AG08396 (cell line): ENCODE results near the gene GEMIN5.
A peak's percentile ranks its signal among the peaks of the same experiment; 100 is the strongest.

Experiments used
- DNase-seq: peaks from one replicate; pipeline ENCODE4 v3.0.0; 2012; ENCODE audit warnings: low spot score, mixed read lengths

Gene GEMIN5

DNA sequence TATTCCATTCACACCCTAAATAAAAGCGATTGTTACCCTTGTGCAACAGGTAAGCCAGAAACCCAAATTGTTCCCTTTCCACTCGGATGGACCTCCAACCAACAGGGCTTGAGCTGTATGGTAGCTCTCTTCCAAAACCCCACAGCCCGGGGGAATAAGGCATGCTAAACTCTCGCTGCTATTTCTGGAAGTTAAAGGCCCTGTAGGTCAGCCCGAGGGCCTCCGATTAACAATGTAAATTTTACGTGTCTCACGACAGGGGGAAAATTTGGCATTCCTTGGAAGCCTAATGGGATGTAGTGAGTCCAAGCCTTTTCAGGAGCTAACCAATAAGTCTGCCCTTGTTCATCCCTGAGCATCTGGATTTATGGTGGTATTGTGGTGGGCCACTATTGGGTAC is 53.6 kb downstream of the GEMIN5 start:
- DNase-seq: no peak

DNA sequence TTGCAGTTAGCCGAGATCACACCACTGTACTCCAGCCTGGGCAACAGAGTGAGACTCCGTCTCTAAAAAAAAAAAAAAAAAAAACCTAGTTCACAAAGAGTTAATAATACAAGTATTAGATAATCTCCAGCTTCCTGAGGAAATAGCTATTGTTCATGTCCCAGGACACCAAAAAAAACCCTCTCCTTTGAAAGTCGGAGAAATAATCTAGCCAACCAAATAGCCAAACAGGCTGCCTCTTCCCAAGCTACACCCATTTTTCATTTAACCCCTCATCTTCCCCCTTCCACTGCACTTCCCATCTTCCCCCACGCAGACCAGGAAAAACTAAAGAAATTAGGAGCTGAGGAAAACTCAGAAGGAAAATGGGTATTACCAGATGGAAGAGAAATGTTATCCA is 56.0 kb downstream of the GEMIN5 start:
- no peak for DNase-seq

DNA sequence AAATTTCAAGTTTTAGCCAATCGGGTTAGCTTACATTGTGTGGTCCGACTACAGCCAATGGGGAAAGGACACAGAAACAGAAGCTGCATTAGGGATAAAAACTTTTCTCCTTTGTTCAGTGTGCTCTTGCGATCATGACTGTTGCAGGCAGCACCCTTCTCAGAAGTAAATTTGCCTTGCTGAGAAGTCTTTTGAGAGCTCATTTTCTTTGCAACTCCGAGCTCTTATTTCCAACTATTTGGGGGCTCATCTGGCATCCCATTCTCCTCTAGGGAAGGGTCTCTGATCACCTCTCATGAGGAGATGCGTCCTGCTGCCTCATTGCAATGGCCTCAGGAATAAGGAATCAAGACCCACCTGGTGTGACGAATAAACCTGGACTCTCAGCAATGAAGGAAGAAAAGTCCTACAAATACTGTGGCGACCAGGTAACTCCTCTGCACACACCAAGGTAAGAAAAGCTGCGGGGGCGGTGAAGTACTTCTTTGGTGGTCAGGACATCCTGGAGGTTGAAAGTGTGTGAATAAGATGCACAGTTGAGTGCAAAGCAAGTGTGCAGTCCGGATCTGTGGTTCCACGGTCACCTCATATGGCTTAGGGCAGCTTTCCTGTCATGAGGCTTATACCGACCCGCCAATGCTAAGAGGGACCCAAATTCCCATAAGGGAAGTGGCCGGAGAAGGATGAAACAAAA is 59.2 kb downstream of the GEMIN5 start:
- no peak for DNase-seq

DNA sequence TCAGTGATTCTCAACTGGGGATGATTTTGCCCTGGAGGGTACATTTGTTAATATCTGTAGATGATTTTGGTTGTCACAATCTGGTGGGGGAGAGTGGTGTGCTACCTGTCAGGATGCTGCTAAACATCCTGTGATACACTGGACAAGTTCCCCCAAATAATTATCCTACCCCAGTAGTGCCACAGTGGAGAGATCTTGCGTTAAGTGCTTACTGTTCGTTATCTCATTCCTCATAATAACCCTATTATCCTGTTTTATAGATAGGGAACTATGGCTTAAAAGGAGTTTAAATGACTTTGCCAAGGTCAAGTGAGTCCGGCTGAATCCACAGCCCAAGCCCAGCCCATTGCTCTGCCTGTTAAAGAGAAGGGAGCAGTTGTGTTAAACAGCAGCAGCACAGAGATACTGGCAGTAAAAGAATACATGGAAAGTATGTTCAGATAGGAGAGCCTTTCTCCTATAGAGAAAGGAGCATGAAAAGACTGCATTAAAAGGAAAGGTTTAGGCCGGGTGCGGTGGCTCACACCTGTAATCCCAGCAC is 64.2 kb downstream of the GEMIN5 start:
- no peak for DNase-seq

DNA sequence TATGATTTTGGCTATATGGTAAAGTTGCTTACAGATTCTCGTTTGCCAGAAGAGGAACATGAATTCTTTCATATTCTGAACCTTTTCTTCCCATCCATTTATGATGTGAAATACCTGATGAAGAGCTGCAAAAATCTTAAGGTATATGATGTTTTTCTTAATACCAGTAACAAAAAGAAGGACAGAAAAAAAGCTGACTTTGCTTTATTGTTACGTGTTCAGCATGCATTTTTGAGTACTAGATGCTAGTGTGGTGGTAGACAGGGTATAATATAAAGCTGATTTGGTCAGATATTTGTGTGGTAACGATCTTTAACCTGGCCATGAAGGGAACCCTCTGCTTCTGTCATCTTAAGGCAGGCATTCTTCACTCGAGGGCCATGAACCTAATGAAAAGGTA is 66.3 kb downstream of the GEMIN5 start:
- no peak for DNase-seq

DNA sequence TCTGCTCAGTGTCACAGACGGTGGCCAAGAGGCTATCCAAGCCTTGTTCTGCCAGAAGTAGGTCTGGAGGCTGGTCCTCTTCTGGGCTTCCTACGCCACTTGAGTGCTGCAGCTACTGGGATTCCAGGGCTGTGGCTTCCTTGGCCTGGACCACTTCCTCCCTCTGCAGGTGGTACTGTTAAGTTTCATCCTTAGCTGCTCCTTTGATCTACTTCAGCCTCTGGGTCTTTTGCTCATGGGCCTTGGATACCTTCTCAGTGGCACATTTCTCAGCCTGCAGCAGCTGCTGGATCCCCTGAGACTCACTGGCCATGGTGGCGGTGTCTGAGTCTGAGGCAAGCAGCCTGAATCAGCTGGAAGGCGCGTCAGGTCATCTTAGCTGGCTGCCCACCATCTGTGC is 69.3 kb downstream of the GEMIN5 start:
- no peak for DNase-seq

DNA sequence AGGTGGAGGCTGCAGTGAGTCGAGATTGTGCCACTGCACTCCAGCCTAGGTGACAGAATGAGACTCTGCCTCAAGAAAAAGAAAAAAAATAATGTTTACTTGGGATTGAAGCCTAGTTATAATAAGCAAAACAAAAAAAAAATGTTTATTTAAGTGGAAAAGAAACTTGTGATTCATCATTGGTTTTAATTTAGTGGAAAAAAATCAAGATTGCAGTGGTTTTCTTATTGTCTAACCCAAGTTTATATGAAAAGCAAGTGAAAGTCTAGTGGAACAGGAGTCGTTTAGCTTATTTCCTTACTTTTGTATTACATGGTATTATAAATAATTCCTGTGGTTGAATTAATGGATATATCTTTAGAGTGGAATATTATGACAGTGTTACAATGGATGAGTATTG is 71.2 kb downstream of the GEMIN5 start:
- no peak for DNase-seq

DNA sequence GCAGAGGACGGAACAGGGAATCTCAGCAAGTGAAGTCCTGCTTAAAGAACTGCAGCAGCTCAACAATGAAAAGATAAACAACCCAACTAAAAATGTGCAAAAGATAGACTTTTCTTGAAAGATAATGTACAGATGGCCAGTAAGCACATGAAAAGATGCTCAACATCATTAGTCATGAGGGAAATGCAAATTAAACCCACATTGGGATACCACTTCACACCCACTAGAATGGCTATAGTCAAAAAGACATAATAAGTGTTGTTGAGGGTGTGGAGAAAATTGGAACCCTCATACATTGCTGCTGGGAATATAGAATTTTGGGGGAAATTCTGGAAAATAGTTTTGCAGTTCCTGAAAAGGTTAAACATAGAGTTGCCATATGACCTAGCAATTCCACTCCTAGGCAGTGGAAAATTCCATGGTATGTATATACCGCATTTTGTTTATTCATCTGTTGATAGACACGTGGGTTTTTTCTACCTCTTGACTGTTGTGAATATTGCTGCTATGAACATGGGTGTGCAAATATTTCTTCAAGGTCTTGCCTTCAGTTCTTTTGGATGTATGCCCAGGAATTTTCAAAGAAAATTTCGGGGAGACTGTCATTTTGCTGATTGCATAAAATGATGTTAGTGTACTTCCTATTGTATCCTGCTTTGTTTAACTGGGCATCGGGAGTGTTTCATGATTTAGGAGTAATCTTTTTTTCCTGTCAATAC is 72.4 kb downstream of the GEMIN5 start:
- no peak for DNase-seq

DNA sequence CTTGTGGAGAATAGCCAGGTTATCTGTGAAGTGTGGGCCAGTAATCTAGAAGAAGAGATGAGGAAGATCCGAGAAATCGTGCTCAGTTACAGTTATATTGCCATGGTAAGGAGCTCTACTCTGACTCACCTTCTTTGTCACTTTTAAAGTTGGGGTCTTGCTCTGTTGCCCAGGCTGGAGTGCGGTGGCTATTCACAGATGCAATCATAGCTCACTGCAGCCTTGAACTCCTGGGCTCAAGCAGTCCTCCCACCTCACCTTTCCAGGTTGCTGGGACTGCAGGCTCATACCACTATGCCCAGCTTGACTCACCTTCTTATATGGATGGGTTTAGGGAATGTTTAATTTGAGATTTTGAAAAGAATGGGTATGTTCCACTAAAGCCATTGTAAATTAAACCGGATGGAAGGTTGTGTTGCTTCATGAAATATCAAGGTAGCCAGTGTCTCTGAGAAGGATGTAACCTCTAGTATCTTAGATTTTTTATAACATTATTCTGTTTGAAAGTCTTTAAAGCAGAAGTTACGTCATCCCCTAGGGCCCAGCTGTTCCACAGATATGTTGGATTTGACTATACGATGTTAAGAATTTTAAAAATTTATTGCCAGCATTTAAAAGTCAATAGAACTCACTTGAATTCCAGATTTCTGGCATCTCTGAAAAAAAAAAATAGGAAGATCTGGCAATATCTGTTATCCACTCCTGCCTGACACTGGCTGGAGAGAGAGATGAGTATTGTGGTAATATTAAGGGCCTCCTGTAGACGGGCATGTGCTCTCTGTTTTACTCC is 74.5 kb downstream of the GEMIN5 start:
- DNase-seq: no peak

DNA sequence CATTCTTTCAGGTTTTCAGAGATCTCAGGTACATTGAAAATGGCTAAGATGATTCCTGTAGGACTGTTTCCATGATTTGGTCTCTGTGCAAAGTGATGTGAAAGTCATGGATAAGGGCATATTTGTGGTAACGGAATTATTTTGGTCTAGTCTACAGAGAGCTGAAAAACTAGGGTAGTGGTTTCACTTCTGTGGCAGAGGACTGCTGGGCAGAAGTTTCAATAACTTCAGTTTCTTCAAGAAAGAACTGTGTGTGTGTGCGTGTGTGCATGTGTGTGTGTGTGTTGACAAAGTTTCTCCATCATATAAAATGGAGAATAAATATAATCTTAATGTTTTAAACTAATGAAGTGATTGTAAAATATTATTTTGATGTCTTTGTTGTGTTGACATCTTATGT is 75.2 kb downstream of the GEMIN5 start:
- no peak for DNase-seq

DNA sequence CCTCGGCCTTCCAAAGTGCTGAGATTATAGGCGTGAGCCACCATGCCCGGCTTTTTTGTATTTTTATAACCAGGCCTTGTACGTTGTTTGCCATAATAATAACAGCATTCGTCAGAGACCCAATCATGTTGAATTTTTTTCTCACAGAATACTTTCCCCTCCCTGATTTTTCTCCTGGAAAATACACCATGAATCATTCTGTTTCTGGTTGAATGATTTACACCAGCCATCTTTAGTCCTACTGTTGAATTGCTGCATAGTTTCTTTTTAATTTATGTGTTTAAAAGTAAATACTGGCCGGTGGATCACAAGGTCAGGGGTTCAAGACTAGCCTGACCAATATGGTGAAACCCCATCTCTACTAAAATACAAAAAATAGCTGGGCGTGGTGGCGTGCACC is 76.1 kb downstream of the GEMIN5 start:
- no peak for DNase-seq

DNA sequence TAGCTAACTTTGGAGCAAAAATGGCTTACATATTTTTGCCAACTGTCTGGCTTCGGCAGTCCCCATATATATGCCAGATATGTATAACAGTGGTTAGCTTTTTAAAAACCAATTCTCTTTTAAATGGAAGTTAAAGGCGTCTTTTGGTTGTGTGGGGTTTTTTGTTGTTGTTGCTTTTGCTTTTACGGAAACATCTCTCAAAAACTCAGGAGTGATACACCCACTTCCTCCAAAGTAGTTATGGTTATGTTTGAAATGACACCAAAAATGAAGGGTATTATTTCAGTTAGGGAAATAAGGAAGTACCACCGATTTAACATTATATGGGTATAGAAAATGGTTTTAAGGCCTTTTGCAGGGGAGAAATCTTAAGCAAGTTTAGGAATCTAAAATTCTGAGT is 77.2 kb downstream of the GEMIN5 start:
- no peak for DNase-seq

DNA sequence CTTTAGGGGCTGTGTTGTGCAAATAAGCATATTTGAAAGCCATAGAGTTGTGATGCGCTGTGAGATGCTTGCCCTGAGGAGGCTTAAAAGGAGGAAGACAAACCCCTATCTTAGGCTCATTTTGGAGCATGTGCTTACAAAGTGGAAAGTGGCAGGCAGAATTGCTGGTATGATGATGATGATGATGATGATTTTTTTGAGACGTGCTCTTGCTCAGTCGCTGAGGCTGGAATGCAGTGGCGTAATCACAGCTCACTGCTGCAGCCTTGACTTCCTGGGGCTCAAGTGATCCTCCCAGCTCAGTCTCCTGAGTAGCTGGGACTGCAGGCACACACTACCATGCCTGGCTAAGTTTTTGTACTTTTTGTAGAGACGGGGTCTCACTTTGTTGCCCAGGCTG is 77.9 kb downstream of the GEMIN5 start:
- no peak for DNase-seq

DNA sequence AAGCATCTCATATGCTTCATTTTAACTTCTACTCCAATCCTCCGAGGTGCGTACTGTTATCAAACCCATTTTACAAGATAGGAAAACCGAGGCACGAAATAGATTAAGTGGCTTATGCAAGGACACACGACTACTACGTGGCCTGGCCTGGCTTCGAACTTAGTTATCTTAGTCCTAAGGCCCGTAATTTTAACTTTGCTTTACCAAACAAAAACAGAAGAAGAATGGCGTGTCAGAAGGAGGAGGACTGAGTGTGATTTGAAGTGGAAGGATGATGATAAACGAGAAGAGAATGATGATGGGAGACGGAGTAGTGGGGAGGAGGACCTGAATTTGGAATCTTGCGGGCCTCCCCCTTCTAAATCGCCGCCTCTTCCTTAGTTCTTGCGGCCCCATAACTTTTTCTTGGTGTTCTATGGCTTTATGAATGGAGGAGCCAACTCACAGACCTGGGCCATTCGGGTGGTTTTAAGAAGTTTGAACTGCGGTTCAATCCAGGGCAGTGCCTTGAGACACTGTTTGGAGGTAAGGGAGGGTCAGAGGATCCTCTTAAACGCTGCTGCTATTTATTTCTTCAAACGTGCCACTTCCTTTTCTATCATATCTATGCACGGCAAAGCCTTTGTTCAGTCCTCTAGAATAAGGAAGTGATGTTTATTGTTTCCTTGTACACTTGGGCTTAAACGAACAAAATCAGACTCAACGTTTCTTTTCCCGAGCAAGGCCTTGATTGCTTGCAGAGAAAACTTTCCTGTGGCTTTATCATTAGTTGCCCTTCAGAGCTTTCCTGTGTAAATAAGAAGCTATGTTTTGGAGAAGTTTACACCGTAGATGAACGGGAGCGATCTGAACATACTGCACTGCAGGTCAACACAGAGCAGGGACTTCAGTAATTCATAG is 78.8 kb downstream of the GEMIN5 start:
- DNase-seq: no peak

DNA sequence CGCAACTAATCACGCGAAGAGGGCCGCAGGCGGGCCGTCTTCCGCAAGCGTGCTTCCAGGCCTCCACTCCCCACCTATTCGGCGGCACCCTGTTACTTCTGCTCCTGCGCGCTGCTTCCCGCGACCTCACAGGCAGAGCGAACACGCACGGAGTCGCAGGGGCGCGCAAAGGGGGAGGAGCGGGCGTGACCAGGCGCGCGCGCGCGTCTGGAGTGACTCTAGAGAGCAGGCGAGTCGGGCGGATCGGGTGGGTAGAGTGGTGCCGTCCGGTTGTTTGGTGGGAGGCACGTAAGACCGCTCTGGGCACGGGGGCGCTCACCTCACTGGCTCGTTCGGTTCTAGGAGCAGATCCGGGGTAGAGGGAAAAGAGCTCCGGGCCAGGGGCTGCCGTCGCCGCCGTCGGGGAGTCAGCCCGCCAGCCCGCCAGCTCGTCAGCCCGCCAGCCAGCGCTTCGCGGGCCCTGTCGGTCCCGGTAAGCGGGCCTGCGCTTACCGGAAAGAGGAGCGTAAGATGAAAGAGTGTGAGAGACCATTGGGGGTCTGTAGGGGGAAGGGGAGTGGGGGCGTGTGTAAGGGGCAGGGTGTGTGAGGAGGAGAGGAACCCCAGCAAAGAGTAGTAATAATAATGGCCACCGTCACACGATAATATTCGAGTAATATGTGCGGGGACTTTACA is 79.6 kb downstream of the GEMIN5 start, which contains the start of gene CNOT8:
CNOT8 (plus strand) TSS at position 331 of the 675 bp plus-strand sequence. CDS start 4,652 bp downstream, outside the sequence.
- peak; percentile 92 for DNase-seq

DNA sequence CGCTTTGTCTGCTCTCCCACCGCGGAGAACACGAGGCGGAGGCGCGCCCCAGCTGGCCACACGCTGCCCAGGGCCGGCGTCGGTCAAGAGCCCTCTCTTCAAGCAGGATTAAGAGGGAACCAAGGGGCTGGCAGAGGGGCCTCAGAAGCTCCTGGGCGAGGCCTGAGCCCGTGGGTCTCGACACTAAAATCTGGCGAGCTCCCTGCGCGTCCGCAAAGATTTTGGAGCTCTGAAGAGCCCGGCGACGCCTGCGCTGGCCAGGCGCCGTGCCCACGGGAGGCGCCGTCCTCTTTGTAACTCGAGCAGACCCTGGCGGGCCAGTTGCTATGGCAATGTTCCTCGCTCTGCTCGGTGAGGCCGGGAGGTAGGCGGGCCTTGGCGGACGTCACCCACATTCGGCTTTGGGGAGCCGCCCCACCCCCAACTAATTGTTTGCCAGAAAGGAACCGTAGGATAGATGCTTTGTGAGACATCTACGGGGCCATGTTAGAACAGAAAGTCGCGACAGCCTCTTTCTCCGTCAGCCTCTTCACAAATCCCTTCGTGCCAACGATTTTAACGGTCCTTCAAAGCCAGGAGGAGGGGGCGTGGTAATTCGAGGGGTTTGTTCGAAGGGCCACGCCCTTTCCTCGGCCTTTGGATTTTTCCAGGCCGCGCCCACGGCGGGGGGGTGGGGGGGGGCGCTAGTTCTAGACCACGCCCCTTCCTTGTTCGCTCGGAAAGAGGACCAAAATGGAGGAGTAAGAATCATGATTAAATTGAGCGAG is 80.3 kb downstream of the GEMIN5 start:
- peak; percentile 94 for DNase-seq

DNA sequence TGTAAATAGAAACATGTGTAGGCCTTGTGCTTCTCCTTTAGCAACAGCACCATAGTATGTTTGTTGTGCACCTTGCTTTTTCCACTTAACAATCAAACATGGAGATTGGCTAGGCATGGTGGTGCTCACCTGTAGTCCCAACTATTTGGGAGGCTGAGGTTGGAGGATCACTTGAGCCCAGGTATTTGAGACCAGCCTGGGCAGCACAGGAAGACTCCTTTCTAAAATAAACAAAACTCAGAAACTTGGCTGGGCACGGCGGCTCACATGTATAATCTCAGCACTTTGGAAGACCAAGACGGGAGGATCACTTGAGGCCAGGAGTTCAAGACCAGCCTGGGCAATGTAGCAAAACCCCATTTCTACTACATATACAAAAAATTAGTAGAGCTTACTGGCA is 86.7 kb downstream of the GEMIN5 start:
- no peak for DNase-seq

DNA sequence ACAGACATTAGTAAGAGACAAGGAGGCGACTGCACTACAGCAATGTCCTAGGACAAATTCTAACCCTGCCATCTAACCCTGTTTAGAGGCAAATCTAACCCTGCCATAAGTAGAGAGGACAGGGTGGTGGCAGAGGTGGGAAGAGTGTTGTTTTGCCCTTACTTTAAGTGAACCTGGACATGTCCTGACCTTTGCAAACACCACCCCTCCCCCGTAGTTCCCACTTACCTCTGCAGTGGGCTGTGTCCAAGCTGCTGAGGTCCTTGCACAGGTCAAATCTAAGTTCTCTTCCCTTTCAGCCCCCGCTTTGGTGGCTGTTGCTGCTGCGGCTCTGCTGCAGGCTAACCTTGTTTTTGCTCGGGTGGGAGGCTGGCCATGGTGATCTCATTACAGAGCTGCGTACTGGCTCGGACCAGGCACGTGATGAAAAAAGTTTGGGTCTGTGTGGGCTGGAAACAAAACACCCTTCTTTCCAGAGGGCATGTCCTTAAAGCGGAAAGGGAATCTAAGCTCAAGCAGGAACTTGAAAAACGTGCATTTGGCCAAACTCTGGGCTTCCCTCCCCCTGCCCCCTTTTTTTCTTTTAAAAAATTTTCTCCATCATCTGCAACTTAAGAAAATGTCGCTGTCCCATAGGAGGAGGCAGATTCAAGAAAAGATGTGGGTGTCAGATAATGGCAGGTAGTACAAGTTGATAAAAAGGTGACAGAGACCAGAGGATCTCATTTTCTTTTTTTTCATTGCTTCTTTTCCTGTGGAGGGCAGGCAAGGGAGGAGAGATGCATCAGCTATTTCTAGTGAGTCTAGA is 87.6 kb downstream of the GEMIN5 start, which contains the start of gene FAXDC2:
FAXDC2 (minus strand) TSS at position 349 of the 808 bp plus-strand sequence. CDS start 12,425 bp downstream, outside the sequence.
- DNase-seq: peak; percentile 86

DNA sequence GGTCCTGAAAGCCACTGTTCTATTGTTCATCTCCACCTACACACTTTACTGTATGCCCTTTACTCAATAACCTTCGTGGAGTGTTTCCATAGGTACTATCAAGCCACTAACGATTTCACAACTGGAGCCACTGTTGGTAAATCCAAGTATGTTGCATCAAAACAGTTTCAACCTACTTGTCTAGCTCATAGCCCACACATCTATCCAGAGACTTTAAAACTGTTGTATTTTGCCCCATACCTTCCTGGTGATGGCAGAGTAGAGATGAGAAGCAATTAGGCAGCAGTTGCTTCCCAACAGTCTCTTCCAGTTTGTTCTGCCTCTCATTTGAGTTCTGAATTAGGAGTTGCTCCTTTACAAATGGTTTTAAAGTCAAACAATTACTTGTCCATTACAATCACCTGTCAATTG is 88.2 kb downstream of the GEMIN5 start:
- DNase-seq: no peak
